ENCODE results near the gene KCTD16. TPM values are rescaled to one million over a fixed set of nuclear protein-coding genes. Genes with fewer than 3 reads are reported as not detected.

Gene KCTD16
- total and polyA plus RNA-seq, 11 donors: 0.02 to 0.32 (median 0.12) TPM; not detected in 3

DNA sequence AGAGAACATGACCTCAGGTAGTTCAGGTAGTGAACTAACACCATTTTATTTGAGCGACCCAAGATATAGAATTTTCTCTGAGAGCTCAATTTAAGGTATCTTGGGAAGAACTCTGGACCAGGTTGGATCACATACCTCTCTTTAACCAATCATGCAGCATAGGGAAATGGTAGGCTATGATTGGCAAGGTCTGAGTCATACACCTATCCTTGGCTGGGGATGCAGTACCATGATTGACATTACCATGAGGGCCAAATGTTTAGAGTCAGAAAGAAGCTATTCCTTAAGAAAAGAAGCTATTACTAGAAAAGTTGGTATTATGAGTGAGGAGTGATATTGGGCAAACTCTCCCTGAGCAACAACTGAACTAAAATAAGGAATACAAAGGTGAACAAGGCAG lies 258.7 kb downstream of the KCTD16 start:
- Histone ChIP-seq H3K27me3 (no peaks in the 10 kb centered on the region), H3K4me1 (no peaks in the 10 kb centered on the region), H3K36me3 (no peaks in the 10 kb centered on the region), H3K27ac (no peak overlapping the region), H3K4me3 (no peak overlapping the region), H3K9me3 (no peaks in the 10 kb centered on the region)
- 83 to 94% (median 90%) methylated on average over 1 of the region's 1 CpG for WGBS, 4 donors
- DNase-seq (no peak), ATAC-seq (no peak)
- intact Hi-C loops (cut with DNase I): no loop called here
- no peak for TF ChIP-seq CTCF (IDR thresholded peaks at IDR 0.05)
- TF ChIP-seq POLR2A (IDR thresholded peaks at IDR 0.05): no peak

GRCh38 chr5:144429905-144430304 lies 259.2 kb downstream of the KCTD16 start:
- intact Hi-C loops (cut with DNase I): no loop called here
- no peaks in the 10 kb centered on the region for H3K4me1 ChIP-seq
- no peaks in the 10 kb centered on the region for H3K27me3 ChIP-seq
- TF ChIP-seq CTCF (IDR thresholded peaks at IDR 0.05): no peak
- TF ChIP-seq POLR2A (IDR thresholded peaks at IDR 0.05): no peak
- WGBS, 4 donors: 86 to 97% (median 90%) methylated on average over 1 of the region's 1 CpG
- H3K9me3 ChIP-seq: no peaks in the 10 kb centered on the region
- no peak overlapping the region for H3K27ac ChIP-seq
- H3K36me3 ChIP-seq: no peaks in the 10 kb centered on the region
- ATAC-seq (no peak), DNase-seq (no peak)
- H3K4me3 ChIP-seq: no peak overlapping the region

DNA sequence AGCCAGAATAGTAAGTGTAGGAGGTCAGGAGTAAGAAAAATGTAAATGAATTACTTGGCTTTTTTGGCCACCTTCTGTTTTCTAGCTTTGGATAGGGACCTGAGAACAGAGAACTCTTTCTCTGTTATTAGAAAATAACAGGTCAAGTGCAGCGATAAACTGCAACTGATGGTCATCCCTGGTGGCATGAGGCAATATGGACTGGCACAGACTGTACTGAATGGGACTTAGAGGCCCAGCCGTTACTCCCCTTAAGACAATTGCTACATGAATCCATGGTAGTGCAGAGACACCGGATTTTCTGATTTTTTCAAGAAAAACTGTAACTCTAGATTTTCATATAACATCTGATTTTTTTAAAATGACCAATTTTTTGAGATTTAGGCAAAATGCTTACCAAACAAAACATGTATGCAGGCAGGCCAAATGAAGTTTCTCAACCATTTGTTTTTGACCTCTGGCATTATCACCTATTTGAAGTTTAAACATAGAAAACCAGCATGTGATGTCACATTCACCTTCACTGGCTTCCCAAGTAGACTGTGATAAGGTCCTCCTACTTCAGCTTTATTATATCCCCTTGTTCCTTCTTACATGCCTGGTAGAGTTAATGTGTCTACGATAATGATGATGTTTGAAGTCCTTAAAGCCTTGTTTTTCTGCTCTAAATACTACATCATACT lies 262.6 kb downstream of the KCTD16 start:
- Histone ChIP-seq H3K4me1 (no peaks in the 10 kb centered on the region), H3K27me3 (no peaks in the 10 kb centered on the region), H3K4me3 (no peak overlapping the region), H3K9me3 (no peaks in the 10 kb centered on the region), H3K36me3 (no peaks in the 10 kb centered on the region), H3K27ac (no peak overlapping the region)
- ATAC-seq (no peak), DNase-seq (no peak)
- WGBS, 4 donors: 90 to 95% (median 92%) methylated on average over 4 of the region's 4 CpGs
- no peak for TF ChIP-seq CTCF (IDR thresholded peaks at IDR 0.05)
- no peak for TF ChIP-seq POLR2A (IDR thresholded peaks at IDR 0.05)
- intact Hi-C loops (cut with DNase I): no loop called here

- 65 to 72% (median 71%) methylated on average over 3 of the region's 3 CpGs for WGBS, 4 donors
- no peaks in the 10 kb centered on the region for H3K36me3 ChIP-seq
- intact Hi-C loops (cut with DNase I): no loop called here
- TF ChIP-seq CTCF (IDR thresholded peaks at IDR 0.05): no peak
- no peak for TF ChIP-seq POLR2A (IDR thresholded peaks at IDR 0.05)
- H3K27ac ChIP-seq: no peak overlapping the region
- H3K4me3 ChIP-seq: no peak overlapping the region
- H3K27me3 ChIP-seq: no peaks in the 10 kb centered on the region
- no peaks in the 10 kb centered on the region for H3K4me1 ChIP-seq
- no peaks in the 10 kb centered on the region for H3K9me3 ChIP-seq
- DNase-seq (no peak), ATAC-seq (no peak)
These were observed 263.2 kb downstream of the KCTD16 start for GRCh38 chr5:144433893-144434292.

All from heart left ventricle (tissue), 16 donors.